Stimulated activated effector memory CD8-positive, alpha-beta T cell treated with anti-CD3 and anti-CD28 coated beads, Interleukin-12 subunit alpha, Interleukin-12 subunit beta, amount 100 ng/mL, for 72 hours (primary cell): ENCODE data around the gene SYK.
A peak's percentile ranks its signal among the peaks of the same experiment; 100 is the strongest.
"Not testable (repeated sequence)": the region's sequence is repeated elsewhere in the genome, so short reads cannot be mapped to it uniquely, and the experiment has no call there.

Experiments
- ATAC-seq: fragments of 150-1000 bp; cut with Tn5 transposase; 2 replicates; pipeline ENCODE4 v1.10.0; 2021
- DNase-seq, 2 donors: peaks; one replicate each; pipeline ENCODE4 v3.0.0; 2021 to 2022; ENCODE audit warnings: low spot score in 2 of 2
- H3K27ac Mint-ChIP-seq: one replicate; pipeline ENCODE4 v1.8.0; 2022; ENCODE audit warnings: mild to moderate bottlenecking, mixed read lengths
- H3K36me3 Mint-ChIP-seq: one replicate; pipeline ENCODE4 v1.8.0; 2022; ENCODE audit warnings: mild to moderate bottlenecking, mixed read lengths
- H3K4me1 Mint-ChIP-seq: one replicate; pipeline ENCODE4 v1.8.0; 2022; ENCODE audit warnings: mixed read lengths
- H3K4me3 Mint-ChIP-seq: one replicate; pipeline ENCODE4 v1.8.0; 2022; ENCODE audit warnings: mild to moderate bottlenecking, mixed read lengths
- H3K9me3 Mint-ChIP-seq: one replicate; pipeline ENCODE4 v1.8.0; 2022; ENCODE audit warnings: mixed read lengths

The SYK gene

DNA sequence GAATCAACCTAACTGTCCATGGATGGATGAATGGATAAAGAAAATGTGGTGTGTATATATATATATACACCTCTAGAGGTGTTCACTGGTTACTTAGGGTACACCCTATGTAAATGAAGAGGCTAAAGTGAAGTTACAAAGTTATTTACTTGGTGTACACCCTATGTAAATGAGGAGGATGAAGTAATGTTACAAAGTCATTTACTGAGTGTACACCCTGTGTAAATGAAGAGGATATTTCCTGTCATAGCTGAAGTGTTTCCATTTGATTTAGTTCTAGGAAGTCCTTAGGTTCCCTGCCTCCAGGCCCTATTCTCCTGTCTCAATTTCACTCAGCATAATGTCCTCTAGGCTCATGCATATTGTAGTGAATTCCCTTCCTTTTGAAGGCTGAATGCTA is 85.2 kb downstream of the SYK start:
- H3K9me3 Mint-ChIP-seq, DNase-seq, H3K27ac Mint-ChIP-seq, H3K36me3 Mint-ChIP-seq, H3K4me3 Mint-ChIP-seq, ATAC-seq, H3K4me1 Mint-ChIP-seq: not testable (repeated sequence)

DNA sequence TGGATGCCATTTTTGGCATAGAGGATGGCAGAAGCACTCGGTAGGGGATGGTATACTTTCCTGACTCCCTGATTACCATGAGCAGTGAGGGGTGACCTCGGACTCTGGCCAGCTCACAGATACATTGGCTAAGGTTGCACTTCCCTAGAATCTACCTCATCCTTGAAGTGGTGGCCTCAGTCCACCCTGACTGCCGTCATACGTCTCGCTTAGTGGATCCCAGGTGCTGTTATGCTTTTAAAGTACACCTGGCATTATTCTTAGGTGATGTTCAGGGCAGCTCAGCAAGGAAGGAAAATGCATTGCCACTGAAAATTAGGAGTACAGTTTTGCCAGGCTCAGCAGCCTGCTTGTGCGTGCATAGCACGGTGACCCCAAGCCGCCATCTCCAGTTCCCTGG is 87.3 kb downstream of the SYK start:
- no peak for ATAC-seq
- Mint-ChIP-seq H3K4me1 (no peaks in the 10 kb centered on the region), H3K27ac (no peak overlapping the region), H3K9me3 (peaks cover 6% of the 10 kb centered on the region), H3K36me3 (no peaks in the 10 kb centered on the region), H3K4me3 (no peak overlapping the region)
- DNase-seq: no peak

DNA sequence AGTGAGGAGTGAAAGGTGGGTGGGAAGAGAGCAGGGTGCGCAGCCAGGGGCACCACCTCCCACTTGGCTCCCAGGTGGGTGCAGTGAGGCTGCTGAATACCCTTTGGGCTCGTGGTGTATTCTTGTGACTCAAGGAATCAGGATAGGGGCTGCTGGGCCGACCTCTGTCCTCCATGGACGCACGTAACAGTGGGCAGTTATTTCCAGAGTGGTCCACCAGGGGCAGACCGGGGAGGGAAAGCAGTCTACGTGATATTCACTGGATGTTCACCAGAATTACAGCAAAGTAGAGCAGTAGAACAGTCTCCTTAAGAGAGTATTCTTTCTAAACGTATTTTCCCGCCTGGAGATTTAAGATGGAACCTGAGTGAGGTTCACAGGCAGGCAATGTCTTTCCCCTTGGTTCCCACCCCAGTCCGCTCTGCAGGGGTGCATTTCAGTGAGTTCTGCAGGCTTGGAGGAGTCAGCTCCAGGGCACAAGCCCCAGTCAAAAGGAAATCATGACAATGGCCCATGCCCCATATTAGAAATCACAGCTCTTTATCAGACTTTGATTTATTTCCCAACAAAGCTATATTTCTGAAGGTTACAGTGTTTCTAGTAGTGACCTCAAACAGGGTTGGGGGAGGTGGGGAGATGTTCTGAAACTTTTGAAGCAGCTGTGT is 88.7 kb downstream of the SYK start:
- Mint-ChIP-seq H3K9me3 (peaks cover 4% of the 10 kb centered on the region), H3K4me3 (no peak overlapping the region), H3K36me3 (no peaks in the 10 kb centered on the region), H3K27ac (no peak overlapping the region), H3K4me1 (no peaks in the 10 kb centered on the region)
- ATAC-seq: no peak
- no peak for DNase-seq

DNA sequence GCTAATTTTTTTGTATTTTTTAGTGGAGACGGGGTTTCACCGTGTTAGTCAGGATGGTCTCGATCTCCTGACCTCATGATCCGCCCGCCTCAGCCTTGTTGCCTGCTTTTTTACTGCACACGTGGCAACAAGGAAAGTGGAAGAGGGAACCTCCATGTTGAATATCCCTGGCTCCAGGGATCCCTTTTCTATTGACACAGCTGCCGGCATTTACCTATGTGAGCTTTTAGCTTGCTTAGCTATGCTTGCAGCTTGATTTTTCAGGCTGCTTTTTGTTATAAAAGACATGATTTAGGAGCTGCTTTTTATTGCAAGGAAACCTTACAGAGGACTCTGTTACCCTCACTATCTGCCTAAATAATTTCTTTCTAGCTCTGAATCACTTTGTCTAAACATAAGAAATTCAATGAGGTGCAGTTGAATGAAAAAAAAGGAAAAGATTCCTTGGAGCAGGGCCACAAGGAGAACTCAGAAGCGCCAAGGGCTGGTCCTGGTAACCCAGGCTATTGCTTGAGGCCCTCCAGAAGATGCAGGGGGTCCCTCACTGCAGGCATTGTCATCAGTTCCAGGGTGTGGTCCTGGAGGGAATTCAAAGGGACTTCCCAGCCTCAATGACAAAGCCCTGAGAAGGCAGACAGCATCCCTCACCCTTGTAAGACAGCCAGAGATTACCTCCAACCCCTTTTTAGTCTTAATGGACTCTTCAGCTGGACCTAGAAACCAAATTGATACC is 89.9 kb downstream of the SYK start:
- H3K27ac Mint-ChIP-seq: no peak overlapping the region
- H3K4me1 Mint-ChIP-seq: no peaks in the 10 kb centered on the region
- no peaks in the 10 kb centered on the region for H3K9me3 Mint-ChIP-seq
- DNase-seq (no peak), ATAC-seq (no peak)
- no peak overlapping the region for H3K4me3 Mint-ChIP-seq
- H3K36me3 Mint-ChIP-seq: no peaks in the 10 kb centered on the region

DNA sequence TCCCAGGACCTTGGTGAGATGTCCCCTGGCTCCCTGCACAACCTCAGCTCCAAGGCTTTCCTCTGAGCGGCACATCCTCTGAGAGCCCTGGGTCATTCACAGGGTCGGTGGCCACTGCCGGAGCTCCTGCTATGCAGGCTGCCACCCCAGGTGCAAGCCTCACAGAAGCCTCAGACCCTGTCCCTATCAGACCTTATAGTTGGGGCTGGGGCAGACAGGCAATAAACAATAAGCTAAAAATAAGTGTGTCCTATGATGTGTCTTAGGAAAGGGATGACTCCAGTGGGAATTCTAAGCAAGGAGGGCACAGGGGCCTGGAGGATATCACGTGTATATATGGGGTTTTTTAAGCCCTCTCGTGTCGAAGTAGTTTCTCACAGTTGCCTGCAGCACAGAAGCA is 91.3 kb downstream of the SYK start:
- DNase-seq (no peak), ATAC-seq (no peak)
- Mint-ChIP-seq H3K4me1 (no peaks in the 10 kb centered on the region), H3K27ac (no peak overlapping the region), H3K4me3 (no peak overlapping the region), H3K9me3 (no peaks in the 10 kb centered on the region), H3K36me3 (no peaks in the 10 kb centered on the region)

DNA sequence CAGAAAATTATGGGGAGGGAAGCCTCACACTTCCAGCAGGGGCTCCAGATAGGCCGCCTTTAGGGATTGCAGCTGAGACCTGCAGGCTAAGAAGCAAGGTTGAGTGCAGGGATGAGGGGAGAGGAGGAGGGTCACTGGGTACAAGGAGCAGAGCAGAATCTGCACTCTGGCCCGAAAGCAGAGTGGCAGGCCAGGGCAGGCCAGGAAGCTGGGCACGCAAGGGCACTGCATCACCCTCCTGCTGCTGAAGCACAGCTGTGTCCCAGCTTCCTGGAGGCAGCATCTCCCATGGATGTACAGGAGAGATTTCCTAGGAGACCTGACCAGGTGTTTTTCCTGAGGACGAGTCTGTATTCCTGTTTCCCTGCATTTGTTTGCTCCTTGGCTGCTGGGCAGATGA is 92.1 kb downstream of the SYK start:
- Mint-ChIP-seq H3K36me3 (no peaks in the 10 kb centered on the region), H3K27ac (no peak overlapping the region), H3K4me3 (no peak overlapping the region), H3K4me1 (no peaks in the 10 kb centered on the region), H3K9me3 (no peaks in the 10 kb centered on the region)
- DNase-seq (no peak), ATAC-seq (no peak)

DNA sequence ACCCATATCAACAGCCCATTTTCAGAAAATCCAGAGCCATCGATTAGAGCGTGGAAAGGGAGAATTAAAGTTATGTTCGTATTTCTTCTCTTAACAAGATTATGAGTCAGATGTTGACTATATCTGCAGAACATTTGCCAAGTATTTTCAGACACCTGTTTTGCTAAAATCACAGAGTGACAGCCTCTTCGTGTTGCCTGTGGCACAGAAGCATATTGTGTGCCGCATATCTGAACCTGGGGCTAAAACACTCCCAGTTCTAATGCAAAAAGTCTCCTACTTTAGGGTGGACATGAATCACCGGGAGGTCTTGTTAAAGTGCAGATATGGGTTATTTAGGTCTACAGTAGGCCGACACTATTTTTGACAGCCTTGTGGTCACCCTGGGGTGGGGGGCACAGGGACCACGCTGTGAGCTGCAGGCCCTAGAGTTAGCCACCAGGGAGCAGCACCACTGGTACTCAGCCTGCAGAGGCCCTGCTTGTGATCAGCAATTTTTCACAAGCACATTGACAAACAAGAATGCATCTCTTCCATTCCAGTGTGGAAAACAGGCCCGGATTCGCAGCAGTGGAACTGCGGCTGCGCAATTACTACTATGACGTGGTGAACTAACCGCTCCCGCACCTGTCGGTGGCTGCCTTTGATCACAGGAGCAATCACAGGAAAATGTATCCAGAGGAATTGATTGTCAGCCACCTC is 93.5 kb downstream of the SYK start:
- Mint-ChIP-seq H3K27ac (no peak overlapping the region), H3K9me3 (no peaks in the 10 kb centered on the region), H3K4me3 (no peak overlapping the region), H3K4me1 (no peaks in the 10 kb centered on the region), H3K36me3 (no peaks in the 10 kb centered on the region)
- ATAC-seq: peak; percentile 50
- no peak for DNase-seq

DNA sequence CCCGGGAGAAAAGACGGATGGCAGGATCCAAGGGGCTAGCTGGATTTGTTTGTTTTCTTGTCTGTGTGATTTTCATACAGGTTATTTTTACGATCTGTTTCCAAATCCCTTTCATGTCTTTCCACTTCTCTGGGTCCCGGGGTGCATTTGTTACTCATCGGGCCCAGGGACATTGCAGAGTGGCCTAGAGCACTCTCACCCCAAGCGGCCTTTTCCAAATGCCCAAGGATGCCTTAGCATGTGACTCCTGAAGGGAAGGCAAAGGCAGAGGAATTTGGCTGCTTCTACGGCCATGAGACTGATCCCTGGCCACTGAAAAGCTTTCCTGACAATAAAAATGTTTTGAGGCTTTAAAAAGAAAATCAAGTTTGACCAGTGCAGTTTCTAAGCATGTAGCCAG is 94.2 kb downstream of the SYK start:
- DNase-seq (no peak), ATAC-seq (no peak)
- Mint-ChIP-seq H3K4me3 (no peak overlapping the region), H3K9me3 (no peaks in the 10 kb centered on the region), H3K4me1 (no peaks in the 10 kb centered on the region), H3K36me3 (no peaks in the 10 kb centered on the region), H3K27ac (no peak overlapping the region)

DNA sequence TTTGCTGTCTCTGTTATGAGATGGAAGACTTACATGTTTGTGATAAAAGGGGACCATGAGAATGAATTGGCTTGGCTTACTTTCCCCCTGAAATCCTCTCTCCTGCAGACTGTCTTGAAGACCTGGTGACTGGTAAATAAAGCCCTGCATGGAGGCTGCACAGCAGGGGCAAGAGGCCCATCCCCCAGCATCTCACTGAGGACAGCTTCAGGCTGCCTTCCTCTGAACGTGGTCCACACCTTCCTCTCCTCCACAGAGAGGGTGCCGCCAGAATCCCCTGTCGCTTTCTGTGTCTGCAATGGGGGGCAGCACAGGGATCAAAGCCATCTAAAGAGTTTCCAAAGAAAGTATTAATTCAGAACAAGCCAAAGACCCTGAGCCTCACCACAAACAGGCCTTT is 94.6 kb downstream of the SYK start:
- H3K36me3 Mint-ChIP-seq: no peaks in the 10 kb centered on the region
- ATAC-seq (no peak), DNase-seq (no peak)
- no peaks in the 10 kb centered on the region for H3K4me1 Mint-ChIP-seq
- H3K9me3 Mint-ChIP-seq: no peaks in the 10 kb centered on the region
- H3K4me3 Mint-ChIP-seq: no peak overlapping the region
- no peak overlapping the region for H3K27ac Mint-ChIP-seq

DNA sequence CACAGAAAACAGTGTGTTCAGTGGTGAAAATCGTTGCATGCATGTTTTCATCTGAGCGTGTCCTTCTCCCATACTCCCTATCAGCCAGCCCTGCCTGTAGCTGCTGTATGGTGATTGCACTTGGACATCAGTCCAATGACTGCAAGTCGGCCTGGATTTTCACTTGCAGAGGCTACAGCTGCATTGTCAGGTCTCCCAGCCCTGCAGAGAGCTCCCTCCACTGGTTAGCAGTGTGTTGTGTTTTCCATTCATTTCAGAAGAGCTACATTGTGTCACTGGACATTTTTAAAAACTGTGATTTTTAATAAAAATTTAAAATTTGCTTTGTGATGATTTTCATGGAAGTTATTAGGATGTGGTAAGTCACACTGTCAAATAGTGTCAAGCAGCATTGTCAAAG is 96.6 kb downstream of the SYK start:
- H3K4me1 Mint-ChIP-seq: peaks cover 5% of the 10 kb centered on the region
- H3K36me3 Mint-ChIP-seq: no peaks in the 10 kb centered on the region
- ATAC-seq (no peak), DNase-seq (no peak)
- no peaks in the 10 kb centered on the region for H3K9me3 Mint-ChIP-seq
- no peak overlapping the region for H3K4me3 Mint-ChIP-seq
- H3K27ac Mint-ChIP-seq: no peak overlapping the region

DNA sequence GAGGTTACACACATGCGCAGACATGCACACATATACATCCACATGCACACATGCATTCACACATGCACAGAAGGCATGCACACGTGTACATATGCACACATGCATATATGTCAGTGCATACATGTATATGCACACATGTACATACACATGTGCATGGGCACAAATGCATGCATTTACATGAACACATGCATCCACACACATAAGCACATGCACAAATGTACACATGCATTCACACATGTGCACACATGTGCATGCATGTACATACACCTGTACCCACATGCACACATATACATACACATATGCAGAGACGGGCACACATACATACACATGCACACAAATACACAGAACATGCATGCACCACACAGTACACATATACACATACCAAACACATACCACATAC is 97.7 kb downstream of the SYK start:
- no peak overlapping the region for H3K27ac Mint-ChIP-seq
- no peaks in the 10 kb centered on the region for H3K9me3 Mint-ChIP-seq
- H3K36me3 Mint-ChIP-seq: no peaks in the 10 kb centered on the region
- H3K4me3 Mint-ChIP-seq: no peak overlapping the region
- DNase-seq: no peak
- H3K4me1 Mint-ChIP-seq: peaks cover 5% of the 10 kb centered on the region
- no peak for ATAC-seq

DNA sequence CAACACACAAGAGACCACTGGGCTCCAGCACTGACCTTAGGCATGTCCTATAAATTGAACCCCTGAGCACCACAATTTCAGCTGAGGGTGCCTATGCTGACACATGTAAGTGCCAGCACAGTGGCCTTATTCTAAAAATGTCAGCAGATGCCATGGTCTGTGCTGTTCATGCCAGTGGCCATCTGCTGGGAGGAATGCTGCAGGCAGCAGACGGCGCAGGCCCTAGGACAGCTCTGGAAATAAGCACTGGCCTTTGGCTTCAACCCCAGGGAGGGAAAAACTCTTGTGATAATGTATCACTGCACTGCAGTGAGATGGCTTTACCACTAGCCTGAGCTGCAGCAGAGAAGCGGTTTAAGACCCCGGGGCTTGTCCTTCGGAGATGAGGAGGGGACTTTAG is 98.5 kb downstream of the SYK start:
- Mint-ChIP-seq H3K4me3 (no peak overlapping the region), H3K4me1 (peaks cover 5% of the 10 kb centered on the region), H3K36me3 (no peaks in the 10 kb centered on the region), H3K9me3 (no peaks in the 10 kb centered on the region), H3K27ac (no peak overlapping the region)
- DNase-seq (no peak), ATAC-seq (no peak)

DNA sequence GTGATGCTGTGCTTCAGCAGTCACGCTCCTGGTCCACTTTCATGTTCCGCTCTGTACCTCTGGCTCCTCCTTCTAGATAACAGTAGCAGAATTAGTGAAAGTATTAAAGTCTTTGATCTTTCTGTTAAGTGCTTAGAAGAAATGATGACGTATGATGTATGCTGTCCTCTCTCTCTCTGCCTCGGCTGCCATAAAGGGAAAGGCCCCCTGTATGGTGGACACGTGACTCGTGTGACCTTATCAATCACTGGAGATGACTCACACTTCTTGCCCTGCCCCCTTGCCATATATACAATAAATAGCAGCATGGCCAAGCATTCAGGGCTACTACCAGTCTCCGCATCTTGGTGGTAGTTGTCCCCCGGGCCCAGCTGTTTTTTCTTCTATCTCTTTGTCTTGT is 100.3 kb downstream of the SYK start:
- peaks cover 5% of the 10 kb centered on the region for H3K4me1 Mint-ChIP-seq
- H3K9me3 Mint-ChIP-seq: no peaks in the 10 kb centered on the region
- DNase-seq (no peak), ATAC-seq (no peak)
- no peaks in the 10 kb centered on the region for H3K36me3 Mint-ChIP-seq
- no peak overlapping the region for H3K27ac Mint-ChIP-seq
- H3K4me3 Mint-ChIP-seq: no peak overlapping the region

DNA sequence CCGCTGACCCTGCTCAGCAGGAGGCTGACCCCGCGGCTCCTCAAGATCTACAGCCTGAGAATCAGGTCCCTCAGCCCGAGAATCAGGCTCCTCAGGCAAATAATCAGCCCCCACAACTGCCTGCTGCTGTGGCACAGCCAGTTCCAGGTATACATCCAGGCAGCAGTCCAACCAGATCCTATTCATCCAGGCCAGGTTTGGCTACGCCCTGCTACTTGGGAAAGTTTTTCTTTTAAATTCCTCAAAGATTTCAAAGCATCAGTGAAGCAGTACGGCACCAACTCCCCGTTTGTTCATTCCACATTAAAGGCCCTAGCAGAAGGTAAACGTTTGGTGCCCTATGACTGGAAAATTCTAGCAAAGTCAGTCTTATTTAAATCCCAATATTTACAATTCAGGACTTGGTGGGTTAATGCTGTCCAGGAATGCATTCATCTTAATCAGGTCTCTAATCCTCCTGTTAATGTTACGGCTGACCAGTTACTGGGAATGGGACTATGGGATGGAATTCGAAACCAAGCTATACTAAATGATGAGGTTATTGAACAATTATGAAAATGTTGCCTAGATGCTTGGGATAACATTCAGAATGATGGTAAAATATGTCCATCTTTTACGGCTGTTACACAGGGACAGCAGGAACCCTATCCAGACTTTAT is 102.3 kb downstream of the SYK start:
- H3K27ac Mint-ChIP-seq: no peak overlapping the region
- ATAC-seq: no peak

DNA sequence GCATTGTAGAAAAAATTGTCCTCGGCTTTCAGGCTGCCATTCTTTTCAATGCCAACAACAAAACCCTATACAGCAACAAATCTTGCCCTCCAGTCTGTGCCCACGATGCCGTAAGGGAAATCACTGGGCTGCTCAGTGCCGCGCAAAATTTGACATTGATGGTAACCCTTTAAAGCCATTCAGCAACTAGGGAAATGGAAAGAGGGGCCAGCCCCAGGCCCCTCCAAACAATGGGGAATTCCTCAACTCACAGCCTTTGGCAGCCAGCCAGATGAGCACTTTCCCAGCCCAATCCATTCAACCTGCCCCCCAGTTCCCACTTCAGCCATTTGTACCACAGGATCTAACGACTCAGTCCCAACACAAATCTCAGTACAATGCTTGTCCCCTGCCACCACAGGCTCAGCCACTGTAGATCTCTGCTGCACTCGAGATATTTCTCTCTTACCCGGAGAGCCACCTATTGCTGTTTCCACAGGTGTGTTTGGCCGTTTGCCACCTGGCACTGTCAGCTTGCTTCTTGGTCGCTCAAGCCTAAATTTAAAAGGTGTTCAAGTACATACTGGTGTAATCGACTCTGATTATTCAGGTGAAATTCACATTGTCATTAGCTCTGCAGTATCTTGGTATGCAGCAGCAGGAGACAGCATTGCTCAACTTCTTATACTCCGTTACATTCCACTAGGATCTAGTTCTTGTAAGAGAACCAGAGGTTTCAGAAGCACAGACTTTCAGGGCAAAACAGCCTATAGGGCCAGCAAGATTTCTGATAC is 103.3 kb downstream of the SYK start:
- no peak overlapping the region for H3K4me3 Mint-ChIP-seq
- DNase-seq (no peak), ATAC-seq (no peak)
- H3K27ac Mint-ChIP-seq: no peak overlapping the region
- H3K9me3 Mint-ChIP-seq: no peaks in the 10 kb centered on the region
- H3K36me3 Mint-ChIP-seq: no peaks in the 10 kb centered on the region
- peaks cover 5% of the 10 kb centered on the region for H3K4me1 Mint-ChIP-seq

More for the DNA sequence above, 102.3 kb downstream of the SYK start:
- DNase-seq: no peak
- Mint-ChIP-seq H3K4me3 (no peak overlapping the region), H3K36me3 (no peaks in the 10 kb centered on the region), H3K4me1 (peaks cover 5% of the 10 kb centered on the region), H3K9me3 (no peaks in the 10 kb centered on the region)
